Adipose tissue (tissue), 3 donors: ENCODE data around the gene NKG7. TPM values are rescaled to one million over a fixed set of nuclear protein-coding genes. Genes with fewer than 3 reads are reported as not detected.
A peak's percentile ranks its signal among the peaks of the same experiment; 100 is the strongest.

ENCODE experiments used
- H3K27ac ChIP-seq: one replicate; pipeline ENCODE4 v1.5.1; 2013; ENCODE audit warnings: low read depth, low read length
- WGBS, 3 donors: extraction: QIAGEN DNeasy Blood & Tissue Kit; methylation state at CpG; one replicate each; pipeline ENCODE4 v1.1.7; 2013; 5-methylcytosine and 5-hydroxymethylcytosine counted together
- polyA plus RNA-seq, 3 donors: library from polyadenylated mRNA; stranded (reverse); fragments of 200-250 nt; gene quantifications; one replicate each; pipeline ENCODE4 v1.2.3, GENCODE V29; 2013
- donor health status: healthy with polysubstance abuse.
- donor health status: Bipolar disorder and iron deficiency.
- donor health status: healthy.

NKG7 gene
- polyA plus RNA-seq, 3 donors: 1.5 to 10.3 (median 9.1) TPM

- WGBS, 3 donors: 1% methylated on average over 54 of the region's 54 CpGs
Observed at GRCh38 chr19:51366389-51367254, 5.8 kb downstream of the NKG7 start.

DNA sequence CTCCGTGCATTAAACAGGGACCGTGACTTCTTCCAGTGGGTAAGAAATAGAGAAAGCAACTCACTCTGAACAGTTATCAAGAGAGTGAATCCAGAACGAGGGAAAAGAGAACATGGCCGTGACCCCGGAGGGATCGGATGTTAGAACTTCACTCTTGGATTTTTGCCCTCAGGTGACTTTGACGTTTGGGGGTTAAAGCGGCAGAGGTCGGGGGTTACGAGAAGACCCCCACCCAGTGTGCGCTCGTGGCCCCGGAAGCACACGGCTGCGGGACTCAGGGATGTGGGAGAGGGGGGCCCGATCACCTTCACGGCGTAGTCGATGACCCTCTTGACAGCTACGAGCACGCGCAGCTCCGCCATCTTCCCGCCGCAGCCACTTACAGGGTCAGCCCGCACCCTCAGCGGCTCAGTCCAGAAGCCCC lies 6.5 kb downstream of the NKG7 start, which contains the start of gene ETFB:
Gene ETFB (minus strand): TSS at position 424 of the 424 bp plus-strand sequence. CDS start 62 bp downstream, at position 362.
- peak within 1 kb of the TSS; percentile 21 for H3K27ac ChIP-seq
- WGBS, 3 donors: 0 to 1% (median 0%) methylated on average over 23 to 27 of the region's 27 CpGs

More at GRCh38 chr19:51366389-51367254, 5.8 kb downstream of the NKG7 start:
- H3K27ac ChIP-seq: peak overlapping the region; percentile 21

GRCh38 chr19:51365211-51365964 lies 7.1 kb downstream of the NKG7 start:
- WGBS, 3 donors: 15 to 25% (median 24%) methylated on average over 10 of the region's 10 CpGs
- H3K27ac ChIP-seq: no peak overlapping the region

- no peak overlapping the region for H3K27ac ChIP-seq
- 85 to 88% (median 85%) methylated on average over 15 of the region's 15 CpGs for WGBS, 3 donors
Observed at GRCh38 chr19:51364200-51365106, 8.0 kb downstream of the NKG7 start.

DNA sequence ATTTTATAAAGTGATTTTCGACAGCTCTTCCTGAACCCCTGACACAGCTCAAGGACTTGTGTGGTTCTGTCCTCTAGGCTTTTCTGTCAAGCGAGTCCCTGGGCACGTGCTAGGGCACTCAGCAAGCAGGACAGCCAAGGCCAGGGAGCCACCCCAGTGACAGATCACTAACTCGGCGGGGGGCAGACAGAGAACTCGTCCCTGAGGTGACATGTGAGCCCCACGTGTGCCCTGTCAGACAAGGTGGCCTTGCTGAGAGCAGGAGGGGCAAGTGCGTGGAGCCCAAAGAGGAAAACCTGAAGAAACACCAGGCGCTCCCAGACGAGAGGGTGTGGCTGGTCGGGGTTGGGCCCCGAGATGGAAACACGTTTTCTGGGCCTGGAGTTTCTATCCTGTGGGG lies 11.2 kb downstream of the NKG7 start:
- WGBS, 3 donors: 84 to 94% (median 91%) methylated on average over 13 of the region's 13 CpGs
- no peak overlapping the region for H3K27ac ChIP-seq

DNA sequence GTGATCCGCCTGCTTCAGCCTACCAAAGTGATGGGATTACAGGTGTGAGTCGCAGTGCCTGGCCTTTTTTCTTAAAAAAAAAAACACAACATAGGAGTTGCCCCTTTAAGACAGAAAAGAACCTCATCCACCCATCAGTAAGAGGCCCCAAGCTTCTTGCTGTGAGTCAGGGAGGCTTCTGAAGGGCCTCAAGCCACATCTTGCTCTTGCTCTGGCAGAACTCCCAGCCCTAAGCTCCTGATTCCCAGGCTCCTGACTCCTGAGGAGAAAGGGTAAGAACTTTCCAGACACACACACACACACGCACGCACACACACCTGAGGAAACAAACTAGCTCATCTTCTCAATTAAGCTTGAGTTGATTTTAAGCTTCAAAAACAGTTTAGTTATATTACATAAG lies 13.2 kb downstream of the NKG7 start:
- WGBS, 3 donors: 91 to 95% (median 91%) methylated on average over 4 of the region's 4 CpGs
- H3K27ac ChIP-seq: no peak overlapping the region

DNA sequence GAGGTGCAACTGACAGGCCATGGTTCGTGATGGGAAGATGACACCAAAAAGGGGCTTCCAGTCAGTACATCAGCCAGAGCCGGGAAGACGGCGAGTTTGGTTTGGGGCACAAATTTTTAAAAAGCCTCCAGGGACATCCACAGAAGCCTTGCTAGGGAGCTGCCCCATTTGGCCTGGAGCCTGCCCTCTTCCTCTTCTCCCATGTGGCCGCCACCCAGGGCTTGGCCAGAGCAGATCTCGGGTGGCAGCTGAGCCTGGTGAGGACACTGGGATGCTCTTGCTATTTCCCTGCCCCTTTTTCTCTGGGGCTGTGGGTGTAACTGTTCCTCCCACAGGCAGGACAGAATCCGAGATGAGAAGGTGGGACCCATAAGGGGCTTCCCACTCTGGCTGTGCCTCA lies 14.5 kb downstream of the NKG7 start:
- no peak overlapping the region for H3K27ac ChIP-seq
- WGBS, 3 donors: 70 to 93% (median 83%) methylated on average over 7 of the region's 7 CpGs

DNA sequence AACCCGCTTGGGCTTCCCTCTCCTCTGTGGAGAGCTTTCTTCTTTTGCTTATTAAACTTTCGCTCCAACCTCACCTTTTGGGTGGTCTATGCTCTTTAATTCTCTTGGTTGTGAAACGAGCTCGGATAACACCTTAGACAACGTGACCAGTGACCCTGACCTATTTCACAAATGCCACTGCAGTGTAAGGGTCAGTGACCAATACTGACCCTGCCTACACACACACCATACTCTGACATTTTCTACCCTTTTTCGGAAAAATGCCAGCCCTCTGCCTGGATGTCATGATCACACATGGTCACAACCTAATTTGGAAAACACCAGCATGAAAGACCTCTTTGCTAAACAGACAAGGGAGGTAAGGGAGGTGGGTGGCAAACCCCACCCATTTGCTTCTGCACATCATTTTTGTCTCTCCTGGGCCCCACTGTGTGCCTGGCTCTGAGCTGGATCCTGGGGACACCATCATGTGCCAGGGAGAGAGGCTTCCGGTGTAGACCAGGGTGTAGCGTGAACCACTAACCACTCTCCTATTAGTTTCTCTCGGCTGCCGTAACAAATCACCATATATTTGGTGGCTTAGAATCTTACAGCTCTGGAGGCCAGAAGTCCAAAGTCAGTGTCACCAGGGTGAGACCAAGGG lies 16.2 kb downstream of the NKG7 start:
- H3K27ac ChIP-seq: no peak overlapping the region
- 95 to 97% (median 97%) methylated on average over 10 of the region's 10 CpGs for WGBS, 3 donors

- 50 to 69% (median 63%) methylated on average over 8 of the region's 8 CpGs for WGBS, 3 donors
- H3K27ac ChIP-seq: no peak overlapping the region
Observed at GRCh38 chr19:51354742-51355148, 17.7 kb downstream of the NKG7 start.

DNA sequence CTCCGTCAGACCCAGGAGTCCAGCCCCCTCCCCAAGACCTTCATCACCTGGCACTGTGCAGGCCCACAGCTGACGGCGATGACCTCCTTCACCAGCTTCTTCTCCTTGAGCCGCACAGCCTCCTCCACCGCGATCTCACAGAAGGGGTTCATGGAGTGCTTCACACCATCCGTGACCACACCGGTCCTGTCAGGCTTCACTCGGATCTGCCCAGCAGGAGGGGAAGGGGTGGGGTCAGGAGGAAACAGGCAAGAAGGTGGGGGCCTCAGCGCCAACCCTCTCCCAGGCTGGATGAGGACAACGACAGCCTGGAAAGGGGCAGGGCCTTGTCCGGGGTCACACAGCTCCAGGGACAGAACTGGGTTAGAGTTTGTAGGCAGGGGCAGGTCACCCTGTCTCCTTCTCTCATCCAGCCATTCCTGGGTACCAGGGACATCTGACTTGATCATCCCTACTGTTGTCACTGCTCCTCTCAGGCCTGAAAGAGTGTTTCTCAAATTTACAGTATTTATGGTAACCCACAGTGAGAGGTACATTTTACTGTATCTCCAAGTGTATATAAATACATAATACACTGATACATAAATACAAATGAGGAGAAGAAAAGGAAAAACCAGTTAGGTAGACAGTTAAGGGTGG lies 18.2 kb downstream of the NKG7 start:
- 66 to 74% (median 71%) methylated on average over 10 to 12 of the region's 12 CpGs for WGBS, 3 donors
- H3K27ac ChIP-seq: no peak overlapping the region

DNA sequence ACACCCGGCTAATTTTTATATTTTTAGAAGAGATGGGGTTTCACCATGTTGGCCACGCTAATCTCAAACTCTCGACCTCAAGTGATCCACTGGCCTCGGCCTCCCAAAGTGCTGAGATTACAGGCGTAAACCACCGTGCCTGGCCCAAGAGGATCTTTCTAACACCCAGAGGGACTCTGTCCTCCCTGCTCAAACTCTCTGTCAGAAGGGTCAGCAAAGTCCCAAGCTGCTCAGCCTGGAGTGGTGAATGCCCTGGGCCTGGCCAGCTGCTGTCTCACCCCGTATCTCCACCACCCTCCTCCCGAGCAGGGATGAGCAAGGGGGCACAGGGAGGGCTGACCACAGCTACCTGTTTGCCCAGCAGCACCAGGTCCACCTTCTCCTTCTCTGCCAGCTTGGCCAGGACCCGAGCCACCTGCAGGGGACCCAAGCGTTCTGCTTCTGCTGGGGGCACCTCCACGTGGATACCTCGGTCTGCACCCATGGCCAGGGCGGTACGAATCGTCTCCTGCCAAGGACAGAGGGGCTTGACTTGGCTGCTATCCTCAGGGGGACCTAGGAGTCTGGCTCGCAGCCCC lies 19.6 kb downstream of the NKG7 start:
- 90 to 97% (median 97%) methylated on average over 16 of the region's 16 CpGs for WGBS, 3 donors

DNA sequence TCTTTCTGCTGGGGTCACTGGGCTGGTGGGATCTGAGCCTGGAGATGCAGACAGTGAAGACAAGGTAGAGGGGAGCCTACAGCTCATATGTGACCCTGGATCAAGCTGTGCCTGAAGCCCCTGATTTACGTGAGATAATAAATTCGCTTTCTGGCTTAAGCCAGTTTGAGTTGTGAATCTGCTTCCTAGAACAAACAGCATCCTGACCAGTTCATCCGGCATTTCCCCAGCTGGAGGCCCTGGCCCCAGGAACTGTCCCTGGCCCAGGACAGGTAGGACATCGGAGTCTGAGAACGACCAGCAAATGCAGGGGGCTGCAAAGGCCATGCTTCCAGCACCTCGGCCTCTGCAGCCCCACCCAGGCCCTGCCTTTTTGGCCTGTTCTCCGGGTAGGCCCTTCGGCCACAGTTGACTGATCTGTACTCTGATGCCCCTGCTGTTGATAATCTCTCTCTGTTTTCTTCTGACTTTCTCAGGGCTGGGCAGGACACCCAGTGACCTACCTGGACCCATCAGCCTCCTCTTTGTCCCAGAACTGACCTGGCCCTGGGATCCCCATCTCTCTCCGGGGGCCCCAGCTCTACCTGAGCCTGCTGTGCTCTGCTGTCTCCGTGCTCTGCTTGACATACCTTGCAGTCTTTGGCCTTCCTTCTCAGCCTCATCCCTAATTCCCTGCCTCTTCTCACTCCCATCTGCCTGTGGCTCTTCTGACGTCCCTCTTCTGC lies 21.0 kb downstream of the NKG7 start:
- no peak overlapping the region for H3K27ac ChIP-seq
- 95 to 98% (median 96%) methylated on average over 11 of the region's 11 CpGs for WGBS, 3 donors

More for the DNA sequence above, 19.6 kb downstream of the NKG7 start:
- no peak overlapping the region for H3K27ac ChIP-seq

GRCh38 chr19:51347209-51347928 lies 25.1 kb downstream of the NKG7 start:
- no peak overlapping the region for H3K27ac ChIP-seq
- 78 to 89% (median 86%) methylated on average over 10 of the region's 10 CpGs for WGBS, 3 donors

GRCh38 chr19:51346742-51347141 lies 25.7 kb downstream of the NKG7 start:
- H3K27ac ChIP-seq: no peak overlapping the region
- WGBS, 3 donors: 88 to 95% (median 92%) methylated on average over 17 of the region's 17 CpGs

GRCh38 chr19:51345076-51345620 lies 27.3 kb downstream of the NKG7 start:
- no peak overlapping the region for H3K27ac ChIP-seq
- WGBS, 3 donors: 95 to 97% (median 96%) methylated on average over 9 of the region's 9 CpGs
